ENCODE measurements around the gene SNTG2. TPM values are rescaled to one million over a fixed set of nuclear protein-coding genes. Genes with fewer than 3 reads are reported as not detected.

SNTG2 gene
- total and polyA plus RNA-seq, 7 donors, result 0.26 to 1.7 (median 0.73) TPM; not detected in 2

GRCh38 chr2:1153920-1154319 lies 203.3 kb downstream of the SNTG2 start:
- WGBS, 3 donors, result 7 to 13% (median 11%) methylated on average over 9 of the region's 9 CpGs
- intact Hi-C loops (cut with DNase I), result no loop called here
- DNase-seq (peak; percentile 55 to 69), ATAC-seq (no peak)
- Histone ChIP-seq H3K4me3 (no peak overlapping the region), H3K4me1 (no peaks in the 10 kb centered on the region), H3K27me3 (ENCODE audit: insufficient read depth in 3 of 3, low read length in 2 of 3) (no peaks in the 10 kb centered on the region), H3K36me3 (ENCODE audit: insufficient read depth in 1 of 2, low read depth in 1 of 2) (no peaks in the 10 kb centered on the region), H3K9me3 (no peaks in the 10 kb centered on the region), H3K27ac (no peak overlapping the region)
- TF ChIP-seq CTCF (IDR thresholded peaks at IDR 0.05), result no peak

- DNase-seq (no peak), ATAC-seq (no peak)
- intact Hi-C loops (cut with DNase I), result no loop called here
- H3K36me3 ChIP-seq (ENCODE audit: insufficient read depth in 1 of 2, low read depth in 1 of 2), result no peaks in the 10 kb centered on the region
- H3K27me3 ChIP-seq (ENCODE audit: insufficient read depth in 3 of 3, low read length in 2 of 3), result no peaks in the 10 kb centered on the region
- 84 to 91% (median 85%) methylated on average over 4 of the region's 4 CpGs for WGBS, 3 donors
- H3K9me3 ChIP-seq, result no peaks in the 10 kb centered on the region
- H3K27ac ChIP-seq, result no peak overlapping the region
- no peaks in the 10 kb centered on the region for H3K4me1 ChIP-seq
- no peak for TF ChIP-seq CTCF (IDR thresholded peaks at IDR 0.05)
- no peak overlapping the region for H3K4me3 ChIP-seq
Measured at GRCh38 chr2:1154710-1155594, 204.3 kb downstream of the SNTG2 start.

GRCh38 chr2:1156059-1156458 lies 205.4 kb downstream of the SNTG2 start:
- no peak overlapping the region for H3K27ac ChIP-seq
- H3K27me3 ChIP-seq (ENCODE audit: insufficient read depth in 3 of 3, low read length in 2 of 3), result no peaks in the 10 kb centered on the region
- H3K4me1 ChIP-seq, result no peaks in the 10 kb centered on the region
- no peak for DNase-seq
- H3K4me3 ChIP-seq, result no peak overlapping the region
- no peaks in the 10 kb centered on the region for H3K9me3 ChIP-seq
- no peaks in the 10 kb centered on the region for H3K36me3 ChIP-seq (ENCODE audit: insufficient read depth in 1 of 2, low read depth in 1 of 2)
- no peak for TF ChIP-seq CTCF (IDR thresholded peaks at IDR 0.05)
- intact Hi-C loops (cut with DNase I), result no loop called here
- no peak for ATAC-seq
- 52 to 63% (median 60%) methylated on average over 7 of the region's 7 CpGs for WGBS, 3 donors

- DNase-seq (no peak), ATAC-seq (no peak)
- no peaks in the 10 kb centered on the region for H3K9me3 ChIP-seq
- intact Hi-C loops (cut with DNase I), result no loop called here
- 54 to 57% (median 57%) methylated on average over 13 to 14 of the region's 14 CpGs for WGBS, 3 donors
- no peaks in the 10 kb centered on the region for H3K36me3 ChIP-seq (ENCODE audit: insufficient read depth in 1 of 2, low read depth in 1 of 2)
- H3K4me3 ChIP-seq, result no peak overlapping the region
- no peaks in the 10 kb centered on the region for H3K4me1 ChIP-seq
- H3K27ac ChIP-seq, result no peak overlapping the region
- H3K27me3 ChIP-seq (ENCODE audit: insufficient read depth in 3 of 3, low read length in 2 of 3), result no peaks in the 10 kb centered on the region
- TF ChIP-seq CTCF (IDR thresholded peaks at IDR 0.05), result no peak
Measured at GRCh38 chr2:1156531-1156930, 205.9 kb downstream of the SNTG2 start.
